NCI-H69 (cell line): ENCODE results near the gene NTMT1.
A peak's percentile ranks its signal among the peaks of the same experiment; 100 is the strongest.

Source experiments
- DNase-seq: peaks from one replicate; lab custom pipeline; 2025; lab: John Stamatoyannopoulos, UW

NTMT1 gene

GRCh38 chr9:129678844-129679243, 52.9 kb downstream of the NTMT1 start:
- no peak for DNase-seq

- DNase-seq, result no peak
These were observed 53.6 kb downstream of the NTMT1 start for GRCh38 chr9:129679537-129679936.

GRCh38 chr9:129681924-129682323, 56.0 kb downstream of the NTMT1 start:
- DNase-seq, result no peak

- DNase-seq, result no peak
These were observed 56.4 kb downstream of the NTMT1 start for GRCh38 chr9:129682381-129682780.

GRCh38 chr9:129685220-129685932, 59.4 kb downstream of the NTMT1 start:
- peak; percentile 30 for DNase-seq
